Tibial nerve (tissue), 4 donors: ENCODE data around the gene C5orf34. TPM values are rescaled to one million over a fixed set of nuclear protein-coding genes. Genes with fewer than 3 reads are reported as not detected.

ENCODE experiments used
- DNase-seq, 2 donors: peaks; one replicate each; pipeline ENCODE4 v3.0.0-alpha.2; 2019; ENCODE audit warnings: low spot score in 2 of 2
- H3K27ac ChIP-seq, 4 donors: fragments of 200-600 bp; sonication (generic) in 3 of 4; one replicate each; pipeline ENCODE4 v1.5.1; 2017 to 2019; ENCODE audit warnings: mild to moderate bottlenecking in 1 of 4
- H3K27me3 ChIP-seq, 2 donors: fragments of 200-600 bp; sonication (generic) in 1 of 2; one replicate each; pipeline versions ENCODE4 v1.5.1 to v1.6.0; 2017 to 2019
- H3K36me3 ChIP-seq, 3 donors: fragments of 200-600 bp; sonication (generic); one replicate each; pipeline ENCODE4 v1.5.1; 2018 to 2019
- H3K4me1 ChIP-seq, 4 donors: fragments of 200-600 bp; sonication (generic) in 3 of 4; one replicate each; pipeline ENCODE4 v1.5.1; 2017 to 2019
- H3K4me3 ChIP-seq, 4 donors: fragments of 200-600 bp; sonication (generic) in 3 of 4; one replicate each; pipeline ENCODE4 v1.5.1; 2017 to 2019; ENCODE audit warnings: mild to moderate bottlenecking in 1 of 4, moderate library complexity in 1 of 4
- H3K9me3 ChIP-seq, 4 donors: fragments of 200-600 bp; sonication (generic) in 3 of 4; one replicate each; pipeline ENCODE4 v1.5.1; 2017 to 2019
- CTCF ChIP-seq, 5 experiments: fragments of 200-600 bp in 3 of 5; fragments of 450-650 bp in 2 of 5; sonication (generic) in 3 of 5; IDR thresholded peaks; one replicate each; pipeline ENCODE4 v1.5.1; 2016 to 2019; ENCODE audit warnings: antibody characterized with exemption in 5 of 5, mild to moderate bottlenecking in 3 of 5, moderate library complexity in 2 of 5
- EP300 ChIP-seq, 2 donors: sonication (generic); formaldehyde crosslinking; IDR thresholded peaks; one replicate each; pipeline ENCODE4 v1.6.1; 2017; ENCODE audit warnings: antibody characterized with exemption in 2 of 2, mild to moderate bottlenecking in 1 of 2
- POLR2A ChIP-seq, 2 donors: fragments of 450-650 bp; IDR thresholded peaks; one replicate each; pipeline ENCODE4 v1.6.1; 2017; ENCODE audit warnings: antibody characterized with exemption in 2 of 2, mild to moderate bottlenecking in 2 of 2, moderate library complexity in 2 of 2
- WGBS, 2 donors: methylation state at CpG; one replicate each; pipeline ENCODE4 v1.1.5; 2018; 5-methylcytosine and 5-hydroxymethylcytosine counted together
- total RNA-seq, 4 donors: library from RNA; depleted of rRNA; stranded (reverse); fragments of >200 nt; gene quantifications; one replicate each; pipeline ENCODE4 v1.1.0, GENCODE V29; 2016

C5orf34 gene
- total RNA-seq, 4 donors from 2014 or later: 0.63 to 2.4 (median 2.1) TPM

- no peaks in the 10 kb centered on the region for H3K4me1 ChIP-seq
- no peaks in the 10 kb centered on the region for H3K27me3 ChIP-seq
- TF ChIP-seq EP300 (IDR thresholded peaks at IDR 0.05) (no peak), POLR2A (IDR thresholded peaks at IDR 0.05) (no peak), CTCF (IDR thresholded peaks at IDR 0.05) (no peak)
- DNase-seq: no peak
- H3K9me3 ChIP-seq: no peaks in the 10 kb centered on the region
- no peak overlapping the region for H3K4me3 ChIP-seq
- H3K36me3 ChIP-seq: peaks cover 0 to 88% (median 0%) of the 10 kb centered on the region in 3 donors
- no peak overlapping the region for H3K27ac ChIP-seq
Measured at GRCh38 chr5:43536972-43537371, 22.0 kb upstream of the C5orf34 start.

- no peak for DNase-seq
- Histone ChIP-seq H3K9me3 (no peaks in the 10 kb centered on the region), H3K4me3 (no peak overlapping the region), H3K36me3 (peaks cover 0 to 91% (median 11%) of the 10 kb centered on the region in 3 donors), H3K4me1 (no peaks in the 10 kb centered on the region), H3K27ac (no peak overlapping the region), H3K27me3 (no peaks in the 10 kb centered on the region)
- 86 to 88% methylated on average over 2 of the region's 2 CpGs for WGBS, 2 donors
- no peak for TF ChIP-seq EP300 (IDR thresholded peaks at IDR 0.05)
- no peak for TF ChIP-seq CTCF (IDR thresholded peaks at IDR 0.05)
- TF ChIP-seq POLR2A (IDR thresholded peaks at IDR 0.05): no peak
Measured at GRCh38 chr5:43533646-43534045, 18.7 kb upstream of the C5orf34 start.

- TF ChIP-seq CTCF (IDR thresholded peaks at IDR 0.05): no peak
- TF ChIP-seq POLR2A (IDR thresholded peaks at IDR 0.05): no peak
- TF ChIP-seq EP300 (IDR thresholded peaks at IDR 0.05): no peak
- no peak for DNase-seq
- Histone ChIP-seq H3K27me3 (no peaks in the 10 kb centered on the region), H3K9me3 (no peaks in the 10 kb centered on the region), H3K4me3 (no peak overlapping the region), H3K27ac (no peak overlapping the region), H3K36me3 (peaks cover 0 to 81% (median 20%) of the 10 kb centered on the region in 3 donors), H3K4me1 (no peaks in the 10 kb centered on the region)
- 87 to 92% methylated on average over 2 of the region's 2 CpGs for WGBS, 2 donors
Measured at GRCh38 chr5:43530648-43531047, 15.7 kb upstream of the C5orf34 start.

GRCh38 chr5:43523662-43524072, 8.7 kb upstream of the C5orf34 start:
- Histone ChIP-seq H3K9me3 (no peaks in the 10 kb centered on the region), H3K4me3 (no peak overlapping the region), H3K36me3 (peaks cover 2 to 48% (median 15%) of the 10 kb centered on the region in 3 donors), H3K27ac (no peak overlapping the region), H3K27me3 (no peaks in the 10 kb centered on the region), H3K4me1 (no peaks in the 10 kb centered on the region)
- TF ChIP-seq CTCF (IDR thresholded peaks at IDR 0.05): no peak
- TF ChIP-seq POLR2A (IDR thresholded peaks at IDR 0.05): no peak
- TF ChIP-seq EP300 (IDR thresholded peaks at IDR 0.05): no peak
- no peak for DNase-seq
- WGBS, 2 donors: 54 to 56% methylated on average over 2 of the region's 2 CpGs

- H3K4me1 ChIP-seq: peaks cover 0 to 5% (median 2%) of the 10 kb centered on the region in 4 donors
- no peaks in the 10 kb centered on the region for H3K9me3 ChIP-seq
- peaks cover 2 to 27% (median 5%) of the 10 kb centered on the region in 3 donors for H3K36me3 ChIP-seq
- H3K4me3 ChIP-seq: no peak overlapping the region
- DNase-seq: no peak
- no peak overlapping the region for H3K27ac ChIP-seq
- TF ChIP-seq POLR2A (IDR thresholded peaks at IDR 0.05): no peak
- TF ChIP-seq EP300 (IDR thresholded peaks at IDR 0.05): no peak
- TF ChIP-seq CTCF (IDR thresholded peaks at IDR 0.05): no peak
- no peaks in the 10 kb centered on the region for H3K27me3 ChIP-seq
- 95 to 97% methylated on average over 1 of the region's 1 CpG for WGBS, 2 donors
Measured at GRCh38 chr5:43520615-43521014, 5.7 kb upstream of the C5orf34 start.
